Measurements from ENCODE around the gene PTRHD1.

GRCh38 chr2:24840164-24840869 lies 47.1 kb upstream of the PTRHD1 start:
- TF ChIP-seq, protein P1, sequence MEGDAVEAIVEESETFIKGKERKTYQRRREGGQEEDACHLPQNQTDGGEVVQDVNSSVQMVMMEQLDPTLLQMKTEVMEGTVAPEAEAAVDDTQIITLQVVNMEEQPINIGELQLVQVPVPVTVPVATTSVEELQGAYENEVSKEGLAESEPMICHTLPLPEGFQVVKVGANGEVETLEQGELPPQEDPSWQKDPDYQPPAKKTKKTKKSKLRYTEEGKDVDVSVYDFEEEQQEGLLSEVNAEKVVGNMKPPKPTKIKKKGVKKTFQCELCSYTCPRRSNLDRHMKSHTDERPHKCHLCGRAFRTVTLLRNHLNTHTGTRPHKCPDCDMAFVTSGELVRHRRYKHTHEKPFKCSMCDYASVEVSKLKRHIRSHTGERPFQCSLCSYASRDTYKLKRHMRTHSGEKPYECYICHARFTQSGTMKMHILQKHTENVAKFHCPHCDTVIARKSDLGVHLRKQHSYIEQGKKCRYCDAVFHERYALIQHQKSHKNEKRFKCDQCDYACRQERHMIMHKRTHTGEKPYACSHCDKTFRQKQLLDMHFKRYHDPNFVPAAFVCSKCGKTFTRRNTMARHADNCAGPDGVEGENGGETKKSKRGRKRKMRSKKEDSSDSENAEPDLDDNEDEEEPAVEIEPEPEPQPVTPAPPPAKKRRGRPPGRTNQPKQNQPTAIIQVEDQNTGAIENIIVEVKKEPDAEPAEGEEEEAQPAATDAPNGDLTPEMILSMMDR (IDR thresholded peaks at IDR 0.05): no peak
- TF ChIP-seq EZH2 (IDR thresholded peaks at IDR 0.05): no peak
